H9 (cell line): ENCODE measurements around the gene F13B. TPM values are rescaled to one million over a fixed set of nuclear protein-coding genes. Genes with fewer than 3 reads are reported as not detected.

Experiments
- DNase-seq: peaks from one replicate; pipeline ENCODE4 v3.0.0-alpha.2; 2017
- H2AFZ ChIP-seq: one replicate; pipeline ENCODE4 v1.6.1; 2013; ENCODE audit warnings: mild to moderate bottlenecking, low read length, control low read depth, moderate library complexity
- H2AK5ac ChIP-seq: 2 replicates; pipeline ENCODE4 v1.6.1; 2013; ENCODE audit warnings: low read length, control low read depth, mixed read lengths; ENCODE audit not compliant: insufficient read length
- H2BK120ac ChIP-seq: one replicate; pipeline ENCODE4 v1.6.1; 2013; ENCODE audit warnings: low read depth, mild to moderate bottlenecking, low read length, control low read depth, inconsistent platforms; ENCODE audit not compliant: poor library complexity, severe bottlenecking
- H2BK12ac ChIP-seq: 2 replicates; pipeline ENCODE4 v1.6.1; 2013; ENCODE audit warnings: low read length, control low read depth, mixed read lengths, low read depth; ENCODE audit not compliant: insufficient read length
- H2BK15ac ChIP-seq: 2 replicates; pipeline ENCODE4 v1.6.1; 2013; ENCODE audit warnings: low read depth, low read length, control low read depth
- H2BK20ac ChIP-seq: one replicate; pipeline ENCODE4 v1.6.1; 2013; ENCODE audit warnings: low read depth, mild to moderate bottlenecking, low read length, control low read depth, inconsistent platforms; ENCODE audit not compliant: poor library complexity, severe bottlenecking
- H2BK5ac ChIP-seq: 2 replicates; pipeline ENCODE4 v1.6.1; 2013; ENCODE audit warnings: low read length, control low read depth, mixed read lengths; ENCODE audit not compliant: insufficient read length
- H3K14ac ChIP-seq: 2 replicates; pipeline ENCODE4 v1.6.1; 2013; ENCODE audit warnings: low read length, control low read depth; ENCODE audit not compliant: insufficient read depth
- H3K18ac ChIP-seq: 2 replicates; pipeline ENCODE4 v1.6.1; 2013; ENCODE audit warnings: low read depth, mild to moderate bottlenecking, mixed read lengths, low read length, control low read depth; ENCODE audit not compliant: insufficient read length
- H3K23ac ChIP-seq: 2 replicates; pipeline ENCODE4 v1.6.1; 2013; ENCODE audit warnings: low read length, control low read depth, mixed read lengths, low read depth; ENCODE audit not compliant: insufficient read length
- H3K23me2 ChIP-seq: 2 replicates; pipeline ENCODE4 v1.6.1; 2013; ENCODE audit warnings: low read depth, mild to moderate bottlenecking, mixed read lengths, low read length, control low read depth; ENCODE audit not compliant: insufficient read length, poor library complexity, severe bottlenecking
- H3K27ac ChIP-seq: 2 replicates; pipeline ENCODE4 v1.5.1; 2013; ENCODE audit warnings: low read length, control low read depth, mixed read lengths, low read depth; ENCODE audit not compliant: insufficient read length
- H3K27me3 ChIP-seq: 2 replicates; pipeline ENCODE4 v1.6.1; 2013; ENCODE audit warnings: low read length, control low read depth, inconsistent platforms; ENCODE audit not compliant: insufficient read depth
- H3K4ac ChIP-seq: 2 replicates; pipeline ENCODE4 v1.6.1; 2013; ENCODE audit warnings: low read depth, mild to moderate bottlenecking, control low read depth, inconsistent platforms, low read length, moderate library complexity
- H3K4me1 ChIP-seq: 2 replicates; pipeline ENCODE4 v1.6.1; 2013; ENCODE audit warnings: low read length, control low read depth, inconsistent platforms; ENCODE audit not compliant: insufficient read depth
- H3K4me2 ChIP-seq: 2 replicates; pipeline ENCODE4 v1.6.1; 2013; ENCODE audit warnings: low read length, control low read depth, mixed read lengths; ENCODE audit not compliant: insufficient read length, insufficient read depth
- H3K56ac ChIP-seq: 2 replicates; pipeline ENCODE4 v1.6.1; 2013; ENCODE audit warnings: low read depth, mild to moderate bottlenecking, mixed read lengths, low read length, control low read depth; ENCODE audit not compliant: insufficient read length
- H3K79me1 ChIP-seq: 2 replicates; pipeline ENCODE4 v1.6.1; 2013; ENCODE audit warnings: low read depth, mild to moderate bottlenecking, moderate library complexity, low read length, control low read depth, inconsistent platforms; ENCODE audit not compliant: insufficient read depth, poor library complexity, severe bottlenecking
- H3K79me2 ChIP-seq: 2 replicates; pipeline ENCODE4 v1.6.1; 2013; ENCODE audit warnings: low read length, control low read depth, inconsistent platforms; ENCODE audit not compliant: insufficient read depth
- H3K9ac ChIP-seq: 2 replicates; pipeline ENCODE4 v1.6.1; 2013; ENCODE audit warnings: low read length, control low read depth, mixed read lengths; ENCODE audit not compliant: insufficient read length; ENCODE audit errors: extremely low read depth
- H3K9me3 ChIP-seq: one replicate; pipeline ENCODE4 v1.6.1; 2013; ENCODE audit warnings: low read depth, low read length, inconsistent platforms; ENCODE audit not compliant: control insufficient read depth
- H3T11ph ChIP-seq: one replicate; pipeline ENCODE4 v1.6.1; 2013; ENCODE audit warnings: mild to moderate bottlenecking, low read length, control low read depth, inconsistent platforms
- H4K20me1 ChIP-seq: one replicate; pipeline ENCODE4 v1.6.1; 2013; ENCODE audit not compliant: control insufficient read depth, insufficient read length, insufficient read depth
- H4K5ac ChIP-seq: 2 replicates; pipeline ENCODE4 v1.6.1; 2013; ENCODE audit warnings: low read depth, mild to moderate bottlenecking, mixed read lengths, low read length, control low read depth; ENCODE audit not compliant: insufficient read length
- H4K8ac ChIP-seq: replicated peaks from 2 replicates; pipeline ENCODE4 v1.6.1; 2013; ENCODE audit warnings: low read length, control low read depth, mixed read lengths, low read depth; ENCODE audit not compliant: insufficient read length
- H4K91ac ChIP-seq: 2 replicates; pipeline ENCODE4 v1.6.1; 2013; ENCODE audit warnings: low read depth, mild to moderate bottlenecking, moderate library complexity, mixed read lengths, low read length, control low read depth; ENCODE audit not compliant: insufficient read length
- H3K27ac Mint-ChIP-seq, 3 experiments: 2 replicates in 2 of 3; 3 replicates in 1 of 3; pipeline ENCODE4 v1.8.0; 2020 to 2021; ENCODE audit warnings: mixed read lengths in 3 of 3, mild to moderate bottlenecking in 1 of 3, moderate library complexity in 1 of 3
- H3K27me3 Mint-ChIP-seq: 2 replicates; pipeline ENCODE4 v1.8.0; 2021; ENCODE audit warnings: low read depth, mild to moderate bottlenecking, moderate library complexity, mixed read lengths
- H3K36me3 Mint-ChIP-seq, 3 experiments: 2 replicates in 2 of 3; 3 replicates in 1 of 3; pipeline ENCODE4 v1.8.0; 2020 to 2021; ENCODE audit warnings: low read depth in 3 of 3, mixed read lengths in 3 of 3; ENCODE audit not compliant: insufficient read depth in 1 of 3
- H3K4me1 Mint-ChIP-seq, 2 experiments: 2 replicates each; pipeline ENCODE4 v1.8.0; 2020; ENCODE audit warnings: mixed read lengths in 2 of 2
- H3K4me3 Mint-ChIP-seq, 2 experiments: 2 replicates in 1 of 2; 3 replicates in 1 of 2; pipeline ENCODE4 v1.8.0; 2020 to 2021; ENCODE audit warnings: mild to moderate bottlenecking in 2 of 2, mixed read lengths in 2 of 2, moderate library complexity in 1 of 2
- H3K9me3 Mint-ChIP-seq, 2 experiments: 2 replicates in 1 of 2; 3 replicates in 1 of 2; pipeline ENCODE4 v1.8.0; 2020; ENCODE audit warnings: mild to moderate bottlenecking in 2 of 2, mixed read lengths in 2 of 2, moderate library complexity in 1 of 2
- CTCF ChIP-seq: fragments of 200-600 bp; sonication (generic); conservative IDR thresholded peaks from 3 replicates; pipeline ENCODE4 v1.8.0; 2021; ENCODE audit warnings: antibody characterized with exemption, mild to moderate bottlenecking
- WGBS: extraction: QIAGEN DNeasy Blood & Tissue Kit; methylation state at CpG from one replicate; pipeline ENCODE4 v1.1.7; 2013; ENCODE audit warnings: missing lambda C conversion rate, low lambda C conversion rate, mixed read lengths; ENCODE audit not compliant: insufficient read length; ENCODE audit errors: extremely low coverage; 5-methylcytosine and 5-hydroxymethylcytosine counted together
- total RNA-seq: library from RNA; stranded (reverse); gene quantifications from 2 replicates; pipeline ENCODE4 v1.2.1, GENCODE V29; 2021

Gene F13B
- total RNA-seq, 1 experiment from 2014 or later = not detected

- Mint-ChIP-seq H3K9me3 (peaks cover 2% of the 10 kb centered on the region in 2 experiments; a peak in 4 of 5 replicates), H3K4me3 (no peak overlapping the region), H3K36me3 (peaks cover 0 to 1% (median 0%) of the 10 kb centered on the region in 3 experiments; a peak in 2 of 7 replicates), H3K27ac (no peak overlapping the region), H3K4me1 (no peaks in the 10 kb centered on the region), H3K27me3 (no peaks in the 10 kb centered on the region)
- DNase-seq = no peak
- no peak overlapping the region for H2BK20ac ChIP-seq
- H2AK5ac ChIP-seq = no peak overlapping the region
- no peak overlapping the region for H3K56ac ChIP-seq
- no peak overlapping the region for H4K8ac ChIP-seq
- no peaks in the 10 kb centered on the region for H3K23me2 ChIP-seq
- H3K79me1 ChIP-seq = no peaks in the 10 kb centered on the region
- no peak overlapping the region for H4K5ac ChIP-seq
- H2BK15ac ChIP-seq = no peak overlapping the region
- H3K14ac ChIP-seq = no peak overlapping the region
- no peaks in the 10 kb centered on the region for H3K4me1 ChIP-seq
- no peak overlapping the region for H2BK5ac ChIP-seq
- H3K79me2 ChIP-seq = no peaks in the 10 kb centered on the region
- no peaks in the 10 kb centered on the region for H3K9me3 ChIP-seq
- no peak overlapping the region for H2BK12ac ChIP-seq
- H3K27me3 ChIP-seq = no peaks in the 10 kb centered on the region
- no peak overlapping the region for H3K4me2 ChIP-seq
- WGBS = no CpG with 5 or more reads among the region's 1 CpG
- no peak overlapping the region for H3K4ac ChIP-seq
- no peak overlapping the region for H3K18ac ChIP-seq
- no peak overlapping the region for H3K23ac ChIP-seq
- H4K20me1 ChIP-seq = no peaks in the 10 kb centered on the region
- no peak for TF ChIP-seq CTCF
- no peak overlapping the region for H3K27ac ChIP-seq
- no peak overlapping the region for H3T11ph ChIP-seq
- no peak overlapping the region for H2BK120ac ChIP-seq
- H4K91ac ChIP-seq = no peak overlapping the region
- H2AFZ ChIP-seq = no peak overlapping the region
- H3K9ac ChIP-seq = no peak overlapping the region
These were observed 6.9 kb upstream of the F13B start for GRCh38 chr1:197073978-197074377.
